RWPE2 (cell line): ENCODE results near the gene PPP1R13B.

Experiments
- ATAC-seq: fragments of 200-7000 bp; cut with Tn5 transposase; 3 replicates; pipeline ENCODE4 v1.9.1; 2021; ENCODE audit warnings: low read depth
- DNase-seq: peaks from one replicate; pipeline ENCODE4 v3.0.0-alpha.2; 2020; ENCODE audit warnings: low spot score
- H3K27ac ChIP-seq: fragments of 450-650 bp; 2 replicates; pipeline ENCODE4 v1.5.1; 2017; ENCODE audit warnings: mild to moderate bottlenecking; ENCODE audit not compliant: poor library complexity, severe bottlenecking
- H3K27me3 ChIP-seq: fragments of 250-450 bp; sonication (Bioruptor Pico); 2 replicates; pipeline ENCODE4 v1.5.1; 2021; ENCODE audit warnings: mild to moderate bottlenecking, moderate library complexity; ENCODE audit not compliant: insufficient read depth, poor library complexity, severe bottlenecking
- H3K36me3 ChIP-seq: fragments of 250-450 bp; sonication (Bioruptor Pico); 2 replicates; pipeline ENCODE4 v1.5.1; 2020; ENCODE audit warnings: low read depth, mild to moderate bottlenecking, moderate library complexity
- H3K4me1 ChIP-seq: fragments of 250-450 bp; sonication (Bioruptor Pico); 2 replicates; pipeline ENCODE4 v1.5.1; 2021; ENCODE audit warnings: mild to moderate bottlenecking, moderate library complexity; ENCODE audit not compliant: insufficient read depth, poor library complexity, severe bottlenecking
- H3K4me3 ChIP-seq: fragments of 250-450 bp; sonication (Bioruptor Pico); 2 replicates; pipeline ENCODE4 v1.5.1; 2021; ENCODE audit warnings: mild to moderate bottlenecking, moderate library complexity; ENCODE audit not compliant: severe bottlenecking
- H3K9me3 ChIP-seq: fragments of 250-450 bp; sonication (Bioruptor Pico); 2 replicates; pipeline ENCODE4 v1.5.1; 2021; ENCODE audit warnings: mild to moderate bottlenecking, moderate library complexity; ENCODE audit not compliant: severe bottlenecking
- CTCF ChIP-seq: fragments of 450-650 bp; IDR thresholded peaks from one replicate; pipeline ENCODE4 v1.5.1; 2017; ENCODE audit warnings: mild to moderate bottlenecking, moderate library complexity; ENCODE audit not compliant: poor library complexity, severe bottlenecking

PPP1R13B gene

GRCh38 chr14:103806805-103807204, 40.6 kb downstream of the PPP1R13B start:
- peak; percentile 15 for DNase-seq
- H3K36me3 ChIP-seq = no peaks in the 10 kb centered on the region
- no peak overlapping the region for H3K4me3 ChIP-seq
- no peak for TF ChIP-seq CTCF
- no peak for ATAC-seq
- no peaks in the 10 kb centered on the region for H3K9me3 ChIP-seq
- H3K4me1 ChIP-seq = peaks cover 27% of the 10 kb centered on the region
- H3K27me3 ChIP-seq = no peaks in the 10 kb centered on the region
- no peak overlapping the region for H3K27ac ChIP-seq

GRCh38 chr14:103805708-103806107, 41.7 kb downstream of the PPP1R13B start:
- peaks cover 36% of the 10 kb centered on the region for H3K4me1 ChIP-seq
- H3K9me3 ChIP-seq = no peaks in the 10 kb centered on the region
- TF ChIP-seq CTCF = no peak
- no peaks in the 10 kb centered on the region for H3K36me3 ChIP-seq
- DNase-seq (no peak), ATAC-seq (no peak)
- no peaks in the 10 kb centered on the region for H3K27me3 ChIP-seq
- H3K4me3 ChIP-seq = no peak overlapping the region
- H3K27ac ChIP-seq = no peak overlapping the region

DNA sequence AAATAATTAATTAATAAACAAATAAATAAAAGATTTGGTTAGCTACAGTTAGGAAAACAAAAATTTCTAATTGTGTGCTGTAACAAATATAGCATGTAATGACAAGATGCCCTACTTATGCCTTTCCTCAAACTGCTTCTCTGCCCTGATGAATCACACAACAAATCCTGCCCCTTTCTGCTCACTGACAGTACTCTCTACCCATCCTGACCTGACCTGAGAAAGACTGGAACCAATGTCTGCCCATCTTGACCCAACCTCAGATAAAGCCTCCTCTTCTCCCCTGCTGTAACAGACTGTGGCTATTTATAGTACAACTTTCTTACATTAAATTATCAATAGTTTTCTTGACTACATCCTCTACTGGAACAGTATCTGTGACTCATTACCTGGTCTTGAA, 43.7 kb downstream of the PPP1R13B start:
- Histone ChIP-seq H3K27ac (peak overlapping the region; percentile 52), H3K4me3 (no peak overlapping the region), H3K4me1 (peaks cover 36% of the 10 kb centered on the region), H3K9me3 (no peaks in the 10 kb centered on the region), H3K36me3 (no peaks in the 10 kb centered on the region), H3K27me3 (no peaks in the 10 kb centered on the region)
- TF ChIP-seq CTCF = no peak
- DNase-seq (no peak), ATAC-seq (peak; percentile 74)

DNA sequence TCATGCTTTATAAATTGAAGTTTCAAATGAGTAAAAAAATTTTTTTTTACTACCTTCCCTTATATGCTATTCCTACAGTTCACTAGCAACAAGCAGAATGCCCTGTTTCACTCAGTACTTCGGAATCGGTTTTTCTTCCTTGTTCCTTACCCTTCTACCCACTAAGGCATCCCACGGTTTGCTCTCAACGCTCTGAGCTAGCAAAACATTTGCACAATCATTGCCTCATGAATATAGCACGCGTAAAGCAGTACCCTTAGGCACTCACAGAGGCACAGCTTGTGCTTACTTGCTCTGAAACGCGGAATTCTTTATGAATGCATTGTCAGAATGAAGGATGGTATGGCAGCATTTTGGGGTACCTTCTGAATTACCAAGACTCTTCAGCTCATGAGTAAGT, 45.0 kb downstream of the PPP1R13B start:
- TF ChIP-seq CTCF = no peak
- Histone ChIP-seq H3K4me1 (peaks cover 36% of the 10 kb centered on the region), H3K4me3 (no peak overlapping the region), H3K36me3 (peaks cover under 1% of the 10 kb centered on the region; the same call in 1 of the 2 replicates), H3K9me3 (no peaks in the 10 kb centered on the region), H3K27ac (peak overlapping the region; percentile 52), H3K27me3 (no peaks in the 10 kb centered on the region)
- ATAC-seq (peak; percentile 62), DNase-seq (peak; percentile 52)

GRCh38 chr14:103801459-103801858, 45.9 kb downstream of the PPP1R13B start:
- H3K27me3 ChIP-seq = no peaks in the 10 kb centered on the region
- H3K36me3 ChIP-seq = peaks cover 5% of the 10 kb centered on the region; the same call in 1 of the 2 replicates
- no peaks in the 10 kb centered on the region for H3K9me3 ChIP-seq
- no peak overlapping the region for H3K4me3 ChIP-seq
- TF ChIP-seq CTCF = no peak
- peak; percentile 86 for ATAC-seq
- no peak for DNase-seq
- H3K27ac ChIP-seq = peak overlapping the region; percentile 52
- H3K4me1 ChIP-seq = peaks cover 36% of the 10 kb centered on the region
